Measurements from ENCODE around the gene L1CAM.

Gene L1CAM

GRCh38 chrX:153863251-153863991, 22.6 kb downstream of the L1CAM start:
- H3K9ac ChIP-seq (ENCODE audit: low read depth, low read length), result no peak overlapping the region
- peaks cover 21% of the 10 kb centered on the region for H3K36me3 ChIP-seq (ENCODE audit: control insufficient read depth, insufficient read depth, low read length)
- no peaks in the 10 kb centered on the region for H3K9me3 ChIP-seq (ENCODE audit: control insufficient read depth, insufficient read depth, low read length)
- no peak overlapping the region for H3K4me3 ChIP-seq (ENCODE audit: low read depth, low read length)
- no peaks in the 10 kb centered on the region for H3K27me3 ChIP-seq (ENCODE audit: control insufficient read depth, insufficient read depth, low read length)
- no peaks in the 10 kb centered on the region for H3K4me1 ChIP-seq (ENCODE audit: control insufficient read depth, insufficient read depth, low read length)

DNA sequence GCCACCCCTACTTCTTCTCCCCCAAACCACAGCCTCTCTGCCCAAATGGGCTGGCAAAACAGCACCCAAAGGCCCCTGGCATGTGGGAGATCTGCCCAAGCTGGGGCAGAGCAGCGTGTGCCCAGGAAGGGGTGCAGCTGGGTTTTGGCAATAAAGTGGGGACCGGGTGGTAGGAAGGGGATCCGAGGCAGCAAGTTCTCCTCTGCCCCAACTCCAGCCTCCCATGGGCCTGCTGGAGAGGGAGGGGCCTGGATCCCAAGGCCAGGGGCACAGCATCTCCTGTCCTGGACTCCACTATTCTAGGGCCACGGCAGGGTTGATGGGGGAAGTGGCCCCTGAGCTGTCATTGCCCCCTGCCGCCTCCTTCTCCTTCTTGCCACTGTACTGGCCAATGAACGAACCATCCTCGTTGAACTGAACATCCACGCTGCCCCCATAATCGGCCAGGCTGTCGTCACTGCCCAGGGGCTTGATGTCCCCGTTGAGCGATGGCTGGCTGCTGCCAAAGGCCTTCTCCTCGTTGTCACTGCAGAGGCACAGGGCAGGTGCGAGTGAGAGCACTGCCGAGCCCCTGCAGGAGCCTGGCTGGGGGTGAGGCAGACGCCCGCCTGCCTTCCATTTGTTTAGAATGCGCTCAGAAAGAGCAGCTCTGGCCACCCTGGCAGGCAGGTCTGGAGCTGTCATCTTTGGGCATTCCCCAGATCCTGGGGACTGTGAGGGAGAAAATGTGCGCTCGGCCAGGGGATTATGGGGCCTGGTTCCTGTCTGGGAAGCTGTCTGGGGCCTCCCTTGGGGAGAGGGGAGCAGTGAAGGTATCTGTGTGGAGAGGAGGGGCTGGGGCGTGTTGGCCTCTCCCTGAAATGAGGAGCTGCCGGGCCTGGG, 23.4 kb downstream of the L1CAM start:
- peaks cover 17% of the 10 kb centered on the region for H3K36me3 ChIP-seq (ENCODE audit: control insufficient read depth, insufficient read depth, low read length)
- H3K9ac ChIP-seq (ENCODE audit: low read depth, low read length), result no peak overlapping the region
- H3K9me3 ChIP-seq (ENCODE audit: control insufficient read depth, insufficient read depth, low read length), result no peaks in the 10 kb centered on the region
- H3K27me3 ChIP-seq (ENCODE audit: control insufficient read depth, insufficient read depth, low read length), result no peaks in the 10 kb centered on the region
- no peak overlapping the region for H3K4me3 ChIP-seq (ENCODE audit: low read depth, low read length)
- no peaks in the 10 kb centered on the region for H3K4me1 ChIP-seq (ENCODE audit: control insufficient read depth, insufficient read depth, low read length)

DNA sequence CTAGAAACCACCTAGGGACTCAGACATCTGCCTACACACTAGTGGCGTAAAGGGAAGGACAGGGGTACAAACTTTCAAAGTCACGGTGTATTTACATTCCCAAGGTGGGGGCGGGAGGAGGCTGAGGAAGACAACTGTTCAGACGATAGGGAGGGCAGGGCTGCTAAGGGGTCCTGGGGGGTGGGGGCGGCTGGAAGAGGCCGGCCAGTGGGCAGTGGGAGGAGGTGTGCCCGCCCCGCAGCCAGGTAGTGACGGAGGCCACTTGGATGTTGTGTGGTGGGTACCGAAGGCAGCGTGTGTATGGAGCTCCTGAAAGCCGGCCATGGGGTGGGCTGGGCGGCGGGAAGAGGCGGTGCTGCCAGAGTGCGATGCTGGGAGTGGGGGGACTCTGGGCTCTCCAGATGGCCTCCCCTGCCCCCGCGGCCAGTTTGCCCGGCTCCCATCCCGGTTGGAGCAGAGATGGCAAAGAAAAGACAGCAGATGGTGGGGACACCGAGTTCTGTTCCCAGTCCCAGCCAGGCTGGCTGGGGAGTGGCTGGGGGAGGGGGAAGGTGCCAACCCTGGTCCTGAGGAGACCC, 24.2 kb downstream of the L1CAM start:
- H3K4me3 ChIP-seq (ENCODE audit: low read depth, low read length), result no peak overlapping the region
- no peak overlapping the region for H3K9ac ChIP-seq (ENCODE audit: low read depth, low read length)
- peaks cover 15% of the 10 kb centered on the region for H3K36me3 ChIP-seq (ENCODE audit: control insufficient read depth, insufficient read depth, low read length)
- no peaks in the 10 kb centered on the region for H3K9me3 ChIP-seq (ENCODE audit: control insufficient read depth, insufficient read depth, low read length)
- no peaks in the 10 kb centered on the region for H3K27me3 ChIP-seq (ENCODE audit: control insufficient read depth, insufficient read depth, low read length)
- H3K4me1 ChIP-seq (ENCODE audit: control insufficient read depth, insufficient read depth, low read length), result no peaks in the 10 kb centered on the region

DNA sequence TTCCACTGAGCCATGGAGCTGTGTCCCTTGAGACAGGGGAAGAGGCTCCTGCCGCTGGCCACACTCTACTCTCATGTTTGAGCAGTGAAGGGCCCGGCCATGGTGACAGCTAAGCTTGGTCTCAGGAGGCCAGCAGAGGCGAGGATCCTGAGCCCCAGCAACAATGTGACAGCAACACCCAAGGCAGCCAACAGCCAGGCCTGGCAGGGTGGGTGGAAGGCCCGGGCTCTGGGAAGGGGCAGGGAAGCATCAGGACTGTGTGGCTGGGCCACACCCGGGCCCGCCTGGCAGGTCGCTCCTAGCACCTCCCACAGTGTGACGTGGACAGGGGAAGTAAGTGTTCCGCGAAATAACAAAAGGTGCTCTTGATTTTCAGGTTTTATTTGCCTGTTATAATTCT, 24.8 kb downstream of the L1CAM start:
- Histone ChIP-seq H3K4me3 (ENCODE audit: low read depth, low read length) (no peak overlapping the region), H3K36me3 (ENCODE audit: control insufficient read depth, insufficient read depth, low read length) (peaks cover 12% of the 10 kb centered on the region), H3K9ac (ENCODE audit: low read depth, low read length) (no peak overlapping the region), H3K4me1 (ENCODE audit: control insufficient read depth, insufficient read depth, low read length) (no peaks in the 10 kb centered on the region), H3K9me3 (ENCODE audit: control insufficient read depth, insufficient read depth, low read length) (no peaks in the 10 kb centered on the region), H3K27me3 (ENCODE audit: control insufficient read depth, insufficient read depth, low read length) (no peaks in the 10 kb centered on the region)

DNA sequence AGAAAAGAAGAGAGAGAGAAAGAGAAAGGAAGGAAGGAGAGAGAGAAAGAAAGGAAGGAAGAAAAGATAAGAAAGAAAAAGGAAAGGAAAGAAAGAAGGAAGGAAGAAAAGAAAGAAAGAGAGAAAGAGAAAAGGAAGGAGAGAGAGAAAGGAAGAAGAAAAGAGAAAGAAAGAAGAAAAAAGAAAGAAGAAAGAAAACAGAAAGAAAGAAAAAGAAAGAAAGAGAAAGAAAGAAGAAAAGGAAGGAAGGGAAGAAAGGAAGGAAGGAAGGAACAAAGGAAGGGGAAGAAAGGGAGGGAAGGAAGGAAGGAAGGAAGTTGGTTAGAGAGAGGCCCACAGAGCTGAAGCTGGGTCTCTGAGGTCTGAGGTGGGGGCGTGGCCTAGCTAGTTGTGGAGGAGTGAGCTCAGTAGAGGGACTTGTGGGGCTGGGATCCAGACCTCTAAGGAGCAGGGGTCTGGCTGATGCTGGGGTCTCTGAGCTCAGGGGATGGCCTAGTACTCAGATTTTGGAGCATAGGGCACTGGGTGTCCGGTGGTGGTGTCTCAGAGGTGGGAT, 28.5 kb downstream of the L1CAM start:
- no peaks in the 10 kb centered on the region for H3K9me3 ChIP-seq (ENCODE audit: control insufficient read depth, insufficient read depth, low read length)
- no peak overlapping the region for H3K4me3 ChIP-seq (ENCODE audit: low read depth, low read length)
- no peaks in the 10 kb centered on the region for H3K4me1 ChIP-seq (ENCODE audit: control insufficient read depth, insufficient read depth, low read length)
- H3K27me3 ChIP-seq (ENCODE audit: control insufficient read depth, insufficient read depth, low read length), result no peaks in the 10 kb centered on the region
- H3K36me3 ChIP-seq (ENCODE audit: control insufficient read depth, insufficient read depth, low read length), result peaks cover 2% of the 10 kb centered on the region
- H3K9ac ChIP-seq (ENCODE audit: low read depth, low read length), result no peak overlapping the region

DNA sequence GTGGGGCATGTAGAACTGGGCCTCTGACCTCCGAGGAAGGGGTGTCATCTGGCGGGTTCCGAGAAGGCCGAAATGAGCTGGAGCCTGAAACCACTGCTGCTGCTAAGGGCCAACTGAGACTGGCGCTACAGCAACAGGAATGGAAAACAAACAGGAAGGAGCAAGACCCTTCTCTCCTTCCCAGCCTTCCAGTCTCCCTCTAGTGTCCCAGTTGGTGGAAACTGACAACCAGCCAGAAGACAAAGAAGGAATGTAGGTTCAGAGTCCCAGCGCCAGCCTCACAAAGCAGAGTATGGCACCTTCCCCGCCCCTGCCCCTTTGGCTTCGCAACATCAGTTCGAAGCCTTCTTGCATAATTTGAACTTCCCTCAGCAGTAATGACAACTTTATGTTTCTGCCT, 31.3 kb downstream of the L1CAM start:
- no peaks in the 10 kb centered on the region for H3K36me3 ChIP-seq (ENCODE audit: control insufficient read depth, insufficient read depth, low read length)
- no peaks in the 10 kb centered on the region for H3K27me3 ChIP-seq (ENCODE audit: control insufficient read depth, insufficient read depth, low read length)
- H3K9me3 ChIP-seq (ENCODE audit: control insufficient read depth, insufficient read depth, low read length), result no peaks in the 10 kb centered on the region
- no peak overlapping the region for H3K4me3 ChIP-seq (ENCODE audit: low read depth, low read length)
- H3K9ac ChIP-seq (ENCODE audit: low read depth, low read length), result no peak overlapping the region
- no peaks in the 10 kb centered on the region for H3K4me1 ChIP-seq (ENCODE audit: control insufficient read depth, insufficient read depth, low read length)

- Histone ChIP-seq H3K4me1 (ENCODE audit: control insufficient read depth, insufficient read depth, low read length) (no peaks in the 10 kb centered on the region), H3K4me3 (ENCODE audit: low read depth, low read length) (no peak overlapping the region), H3K9ac (ENCODE audit: low read depth, low read length) (no peak overlapping the region), H3K9me3 (ENCODE audit: control insufficient read depth, insufficient read depth, low read length) (no peaks in the 10 kb centered on the region), H3K36me3 (ENCODE audit: control insufficient read depth, insufficient read depth, low read length) (no peaks in the 10 kb centered on the region), H3K27me3 (ENCODE audit: control insufficient read depth, insufficient read depth, low read length) (no peaks in the 10 kb centered on the region)
Measured at GRCh38 chrX:153853902-153854267, 32.1 kb downstream of the L1CAM start.

DNA sequence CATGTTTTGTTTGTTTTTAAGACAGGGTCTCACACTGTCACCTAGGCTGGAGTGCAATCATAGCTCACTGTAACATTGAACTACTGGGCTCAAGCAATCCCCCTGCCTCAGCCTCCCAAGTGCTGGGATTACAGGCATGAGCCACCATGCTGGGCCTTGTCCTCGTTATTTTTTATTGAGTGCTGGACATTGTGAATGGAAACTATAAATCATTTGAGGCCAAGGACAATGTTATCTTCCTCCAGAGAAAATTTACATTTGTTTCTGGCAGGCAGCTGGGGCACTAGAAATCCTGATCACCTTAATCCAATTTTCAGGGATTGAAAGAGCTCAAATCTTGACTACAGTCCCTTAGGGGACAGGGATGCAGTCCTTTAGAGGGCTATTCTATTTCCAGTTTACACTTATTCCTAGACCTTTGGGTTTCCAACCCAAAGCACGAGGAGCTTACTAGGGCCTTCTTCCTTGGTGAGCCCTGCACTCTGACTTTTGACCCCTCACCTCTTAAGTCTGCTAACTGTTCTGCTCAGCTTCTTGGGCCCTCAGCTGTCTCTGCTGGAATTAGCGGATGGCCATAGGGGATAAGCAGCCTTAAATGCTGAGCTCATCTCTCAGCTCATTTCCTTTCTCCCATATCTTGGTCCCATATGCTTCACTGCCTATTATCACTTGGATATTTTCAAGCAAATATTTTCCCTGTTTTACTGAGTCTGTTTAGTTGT, 32.6 kb downstream of the L1CAM start:
- Histone ChIP-seq H3K9me3 (ENCODE audit: control insufficient read depth, insufficient read depth, low read length) (no peaks in the 10 kb centered on the region), H3K27me3 (ENCODE audit: control insufficient read depth, insufficient read depth, low read length) (no peaks in the 10 kb centered on the region), H3K4me1 (ENCODE audit: control insufficient read depth, insufficient read depth, low read length) (no peaks in the 10 kb centered on the region), H3K4me3 (ENCODE audit: low read depth, low read length) (no peak overlapping the region), H3K36me3 (ENCODE audit: control insufficient read depth, insufficient read depth, low read length) (no peaks in the 10 kb centered on the region), H3K9ac (ENCODE audit: low read depth, low read length) (no peak overlapping the region)

DNA sequence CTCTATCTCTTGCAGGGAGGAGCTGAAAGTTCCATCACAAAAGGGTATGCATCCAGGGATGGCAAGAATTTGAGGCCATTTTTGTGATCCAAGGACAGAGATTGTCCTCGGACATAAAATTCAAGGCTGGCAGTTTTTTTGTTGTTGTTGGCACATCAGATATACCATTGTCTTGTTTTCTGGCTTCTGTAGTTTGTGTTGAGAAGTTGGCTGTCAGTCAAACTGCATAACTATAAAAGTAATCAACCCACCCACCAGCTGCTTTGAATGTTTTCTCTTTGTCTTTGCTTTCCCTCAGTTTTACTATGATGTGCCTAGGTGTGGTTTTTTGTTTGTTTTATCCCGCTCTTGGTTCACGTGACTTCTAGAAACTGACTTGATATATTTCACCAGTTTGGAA, 34.0 kb downstream of the L1CAM start:
- H3K36me3 ChIP-seq (ENCODE audit: control insufficient read depth, insufficient read depth, low read length), result no peaks in the 10 kb centered on the region
- H3K4me3 ChIP-seq (ENCODE audit: low read depth, low read length), result no peak overlapping the region
- no peak overlapping the region for H3K9ac ChIP-seq (ENCODE audit: low read depth, low read length)
- H3K4me1 ChIP-seq (ENCODE audit: control insufficient read depth, insufficient read depth, low read length), result no peaks in the 10 kb centered on the region
- H3K9me3 ChIP-seq (ENCODE audit: control insufficient read depth, insufficient read depth, low read length), result no peaks in the 10 kb centered on the region
- H3K27me3 ChIP-seq (ENCODE audit: control insufficient read depth, insufficient read depth, low read length), result no peaks in the 10 kb centered on the region

DNA sequence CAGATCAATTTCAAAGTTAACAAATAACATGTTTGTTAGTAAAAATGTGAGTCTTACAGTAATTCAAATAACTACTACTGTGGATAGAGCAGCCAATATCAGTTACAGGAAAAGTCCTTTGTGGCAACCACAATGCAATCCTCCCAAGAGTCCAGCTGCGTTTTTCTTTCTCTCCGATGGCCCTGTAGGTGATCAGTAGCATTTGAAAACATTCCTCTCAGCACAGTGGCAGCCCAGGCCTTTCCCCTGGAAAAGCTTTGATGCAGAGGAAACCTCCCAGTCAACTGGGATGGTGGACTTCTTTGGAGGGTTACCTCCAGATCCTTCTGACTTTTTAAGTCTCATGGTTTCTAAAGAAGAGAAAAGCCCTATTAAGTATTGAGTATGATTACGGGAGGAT, 37.6 kb downstream of the L1CAM start:
- Histone ChIP-seq H3K9me3 (ENCODE audit: control insufficient read depth, insufficient read depth, low read length) (no peaks in the 10 kb centered on the region), H3K4me1 (ENCODE audit: control insufficient read depth, insufficient read depth, low read length) (peaks cover 2% of the 10 kb centered on the region), H3K36me3 (ENCODE audit: control insufficient read depth, insufficient read depth, low read length) (no peaks in the 10 kb centered on the region), H3K4me3 (ENCODE audit: low read depth, low read length) (no peak overlapping the region), H3K27me3 (ENCODE audit: control insufficient read depth, insufficient read depth, low read length) (no peaks in the 10 kb centered on the region), H3K9ac (ENCODE audit: low read depth, low read length) (no peak overlapping the region)

DNA sequence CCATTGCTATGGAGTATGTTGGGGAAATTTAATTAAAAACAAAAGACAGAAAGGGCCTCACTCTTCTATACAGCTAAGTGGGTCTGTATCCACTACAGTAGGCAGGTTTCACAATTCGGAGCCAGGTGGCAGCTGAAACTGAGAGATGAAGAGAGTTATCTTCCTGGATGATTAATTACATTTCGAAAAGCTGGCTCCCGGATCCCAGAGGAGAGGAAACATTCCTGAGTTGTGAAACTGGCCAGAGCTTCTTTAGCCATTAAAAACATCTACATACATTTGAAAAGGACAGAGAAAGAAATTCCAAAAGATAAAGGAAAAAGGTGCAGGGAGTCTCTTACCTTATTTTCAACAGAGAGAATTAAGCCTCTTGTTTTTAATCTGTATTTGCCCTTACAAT, 40.1 kb downstream of the L1CAM start:
- H3K9me3 ChIP-seq (ENCODE audit: control insufficient read depth, insufficient read depth, low read length), result no peaks in the 10 kb centered on the region
- H3K9ac ChIP-seq (ENCODE audit: low read depth, low read length), result no peak overlapping the region
- H3K4me1 ChIP-seq (ENCODE audit: control insufficient read depth, insufficient read depth, low read length), result peaks cover 2% of the 10 kb centered on the region
- no peaks in the 10 kb centered on the region for H3K27me3 ChIP-seq (ENCODE audit: control insufficient read depth, insufficient read depth, low read length)
- H3K36me3 ChIP-seq (ENCODE audit: control insufficient read depth, insufficient read depth, low read length), result no peaks in the 10 kb centered on the region
- H3K4me3 ChIP-seq (ENCODE audit: low read depth, low read length), result no peak overlapping the region
